Nephron (organoid): ENCODE data around the gene PLA2G6.

Experiments
- H3K27ac Mint-ChIP-seq, 3 experiments: 2 replicates each; pipeline ENCODE4 v1.8.0; 2020; ENCODE audit warnings: mixed read lengths in 3 of 3, mild to moderate bottlenecking in 2 of 3, moderate library complexity in 1 of 3
- H3K27me3 Mint-ChIP-seq: 2 replicates; pipeline ENCODE4 v1.8.0; 2021; ENCODE audit warnings: low read depth, mild to moderate bottlenecking, moderate library complexity, mixed read lengths
- H3K36me3 Mint-ChIP-seq: 2 replicates; pipeline ENCODE4 v1.8.0; 2020; ENCODE audit warnings: low read depth, mixed read lengths
- H3K4me1 Mint-ChIP-seq: 2 replicates; pipeline ENCODE4 v1.8.0; 2020; ENCODE audit warnings: mixed read lengths
- H3K4me3 Mint-ChIP-seq, 3 experiments: 2 replicates each; pipeline ENCODE4 v1.8.0; 2020; ENCODE audit warnings: mild to moderate bottlenecking in 3 of 3, mixed read lengths in 3 of 3, moderate library complexity in 2 of 3
- H3K9me3 Mint-ChIP-seq: 2 replicates; pipeline ENCODE4 v1.8.0; 2020; ENCODE audit warnings: mixed read lengths
- CTCF ChIP-seq, 3 experiments: fragments of 200-600 bp; sonication (generic); IDR thresholded peaks; one replicate each; pipeline ENCODE4 v1.5.0; 2021; ENCODE audit warnings: antibody characterized with exemption in 3 of 3; ENCODE audit not compliant: unreplicated experiment in 3 of 3

PLA2G6 gene

GRCh38 chr22:38067028-38067415, 114.6 kb downstream of the PLA2G6 start:
- Mint-ChIP-seq H3K9me3 (no peaks in the 10 kb centered on the region), H3K4me3 (no peak overlapping the region), H3K27ac (no peak overlapping the region), H3K4me1 (peaks cover 23% of the 10 kb centered on the region), H3K27me3 (no peaks in the 10 kb centered on the region), H3K36me3 (peaks cover 34% of the 10 kb centered on the region)
- TF ChIP-seq CTCF (IDR thresholded peaks at IDR 0.05; ENCODE audit: unreplicated experiment in 3 of 3): no peak

GRCh38 chr22:38066381-38067027, 115.1 kb downstream of the PLA2G6 start:
- no peaks in the 10 kb centered on the region for H3K27me3 Mint-ChIP-seq
- H3K4me3 Mint-ChIP-seq: no peak overlapping the region
- peaks cover 38% of the 10 kb centered on the region for H3K36me3 Mint-ChIP-seq
- no peak for TF ChIP-seq CTCF (IDR thresholded peaks at IDR 0.05; ENCODE audit: unreplicated experiment in 3 of 3)
- H3K4me1 Mint-ChIP-seq: peaks cover 23% of the 10 kb centered on the region
- no peaks in the 10 kb centered on the region for H3K9me3 Mint-ChIP-seq
- H3K27ac Mint-ChIP-seq: no peak overlapping the region

- no peak for TF ChIP-seq CTCF (IDR thresholded peaks at IDR 0.05; ENCODE audit: unreplicated experiment in 3 of 3)
- H3K4me1 Mint-ChIP-seq: peaks cover 20% of the 10 kb centered on the region
- peaks cover 41% of the 10 kb centered on the region for H3K36me3 Mint-ChIP-seq
- H3K9me3 Mint-ChIP-seq: no peaks in the 10 kb centered on the region
- no peaks in the 10 kb centered on the region for H3K27me3 Mint-ChIP-seq
- no peak overlapping the region for H3K4me3 Mint-ChIP-seq
- H3K27ac Mint-ChIP-seq: no peak overlapping the region
Observed at GRCh38 chr22:38065539-38065938, 116.1 kb downstream of the PLA2G6 start.

- Mint-ChIP-seq H3K27ac (no peak overlapping the region), H3K27me3 (no peaks in the 10 kb centered on the region), H3K9me3 (no peaks in the 10 kb centered on the region), H3K36me3 (peaks cover 44% of the 10 kb centered on the region), H3K4me1 (peaks cover 15% of the 10 kb centered on the region), H3K4me3 (no peak overlapping the region)
- TF ChIP-seq CTCF (IDR thresholded peaks at IDR 0.05; ENCODE audit: unreplicated experiment in 3 of 3): no peak
Observed at GRCh38 chr22:38062791-38063190, 118.8 kb downstream of the PLA2G6 start.
